Thyroid gland (tissue), 4 donors: ENCODE results near the gene PSRC1. TPM values are rescaled to one million over a fixed set of nuclear protein-coding genes. Genes with fewer than 3 reads are reported as not detected.

Experiments
- DNase-seq, 2 donors: peaks; one replicate each; pipeline ENCODE4 v3.0.0-alpha.2; 2019
- H3K27ac ChIP-seq, 3 donors: fragments of 200-600 bp; sonication (generic); 1 replicate in 2 of 3; 2 replicates in 1 of 3; pipeline ENCODE4 v1.5.1; 2016 to 2019; ENCODE audit warnings: mild to moderate bottlenecking in 1 of 3, moderate library complexity in 1 of 3
- H3K27me3 ChIP-seq: fragments of 200-600 bp; sonication (generic); one replicate; pipeline ENCODE4 v1.5.1; 2019
- H3K36me3 ChIP-seq, 2 donors: fragments of 200-600 bp; sonication (generic); one replicate each; pipeline ENCODE4 v1.5.1; 2016 to 2019
- H3K4me1 ChIP-seq, 2 donors: fragments of 200-600 bp; sonication (generic); one replicate each; pipeline ENCODE4 v1.5.1; 2017 to 2019
- H3K4me3 ChIP-seq, 3 donors: fragments of 200-600 bp; sonication (generic); replicated peaks in 1 of 3; 1 replicate in 2 of 3; 2 replicates in 1 of 3; pipeline ENCODE4 v1.5.1; 2016; ENCODE audit warnings: mild to moderate bottlenecking in 1 of 3
- H3K9me3 ChIP-seq: fragments of 200-600 bp; sonication (generic); one replicate; pipeline ENCODE4 v1.5.1; 2017
- POLR2A ChIP-seq, 2 donors: fragments of 450-650 bp; IDR thresholded peaks; one replicate each; pipeline ENCODE4 v1.6.1; 2017; ENCODE audit warnings: antibody characterized with exemption in 2 of 2, mild to moderate bottlenecking in 2 of 2, moderate library complexity in 1 of 2
- WGBS, 2 donors: methylation state at CpG; one replicate each; pipeline ENCODE4 v1.1.5; 2017; 5-methylcytosine and 5-hydroxymethylcytosine counted together
- intact Hi-C: fragments of 100-400 bp; cut with DNase I; formaldehyde crosslinking; loops from one replicate; pipeline ENCODE4 v1.15.1; 2023
- total RNA-seq, 4 donors: library from RNA; depleted of rRNA; stranded (reverse); fragments of >200 nt; gene quantifications; one replicate each; pipeline ENCODE4 v1.2.3, GENCODE V29; 2016
- TF ChIP-seq, protein P1 (sequence below), 6 experiments: fragments of 200-600 bp in 3 of 6; fragments of 450-650 bp in 3 of 6; sonication (generic) in 3 of 6; IDR thresholded peaks; one replicate each; pipeline ENCODE4 v1.5.1; 2016 to 2019; ENCODE audit warnings: antibody characterized with exemption in 6 of 6, mild to moderate bottlenecking in 2 of 6, inconsistent platforms in 1 of 6, moderate library complexity in 1 of 6

Gene PSRC1
- total RNA-seq, 4 donors from 2014 or later, result 1.0 to 4.0 (median 2.2) TPM

DNA sequence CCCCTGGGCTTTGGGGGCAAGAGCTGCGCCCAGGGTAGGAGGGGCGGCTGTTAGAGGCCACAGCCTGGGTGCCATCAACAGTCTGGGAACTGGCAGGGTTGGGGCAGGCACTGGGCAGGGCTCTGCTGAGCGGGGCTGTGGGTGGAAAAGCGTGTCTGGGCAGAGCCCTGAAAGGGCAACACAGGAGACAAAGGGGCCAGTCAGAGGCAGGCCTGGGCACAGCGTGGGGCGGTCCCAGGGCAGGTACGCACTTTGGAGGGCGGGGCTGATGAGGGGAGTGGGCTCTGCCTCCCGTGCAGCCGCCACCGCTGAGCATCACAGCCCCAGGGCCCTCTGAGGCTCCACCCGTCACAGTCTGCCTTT lies 19.7 kb downstream of the PSRC1 start:
- TF ChIP-seq POLR2A (IDR thresholded peaks at IDR 0.05), result no peak
- TF ChIP-seq, protein P1, sequence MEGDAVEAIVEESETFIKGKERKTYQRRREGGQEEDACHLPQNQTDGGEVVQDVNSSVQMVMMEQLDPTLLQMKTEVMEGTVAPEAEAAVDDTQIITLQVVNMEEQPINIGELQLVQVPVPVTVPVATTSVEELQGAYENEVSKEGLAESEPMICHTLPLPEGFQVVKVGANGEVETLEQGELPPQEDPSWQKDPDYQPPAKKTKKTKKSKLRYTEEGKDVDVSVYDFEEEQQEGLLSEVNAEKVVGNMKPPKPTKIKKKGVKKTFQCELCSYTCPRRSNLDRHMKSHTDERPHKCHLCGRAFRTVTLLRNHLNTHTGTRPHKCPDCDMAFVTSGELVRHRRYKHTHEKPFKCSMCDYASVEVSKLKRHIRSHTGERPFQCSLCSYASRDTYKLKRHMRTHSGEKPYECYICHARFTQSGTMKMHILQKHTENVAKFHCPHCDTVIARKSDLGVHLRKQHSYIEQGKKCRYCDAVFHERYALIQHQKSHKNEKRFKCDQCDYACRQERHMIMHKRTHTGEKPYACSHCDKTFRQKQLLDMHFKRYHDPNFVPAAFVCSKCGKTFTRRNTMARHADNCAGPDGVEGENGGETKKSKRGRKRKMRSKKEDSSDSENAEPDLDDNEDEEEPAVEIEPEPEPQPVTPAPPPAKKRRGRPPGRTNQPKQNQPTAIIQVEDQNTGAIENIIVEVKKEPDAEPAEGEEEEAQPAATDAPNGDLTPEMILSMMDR (IDR thresholded peaks at IDR 0.05), result no peak
- H3K9me3 ChIP-seq, result no peaks in the 10 kb centered on the region
- 88 to 91% methylated on average over 10 to 12 of the region's 12 CpGs for WGBS, 2 donors
- DNase-seq, result no peak
- no peak overlapping the region for H3K27ac ChIP-seq
- H3K36me3 ChIP-seq, result peaks cover 25 to 29% of the 10 kb centered on the region in 2 donors
- H3K27me3 ChIP-seq, result no peaks in the 10 kb centered on the region
- no peak overlapping the region for H3K4me3 ChIP-seq
- no peaks in the 10 kb centered on the region for H3K4me1 ChIP-seq
- intact Hi-C loops, result loop anchor here (5.0 to 10.0 kb wide), 2 partner anchors 61 to 272 kb away; partner anchors contain the start of gene GPR61

DNA sequence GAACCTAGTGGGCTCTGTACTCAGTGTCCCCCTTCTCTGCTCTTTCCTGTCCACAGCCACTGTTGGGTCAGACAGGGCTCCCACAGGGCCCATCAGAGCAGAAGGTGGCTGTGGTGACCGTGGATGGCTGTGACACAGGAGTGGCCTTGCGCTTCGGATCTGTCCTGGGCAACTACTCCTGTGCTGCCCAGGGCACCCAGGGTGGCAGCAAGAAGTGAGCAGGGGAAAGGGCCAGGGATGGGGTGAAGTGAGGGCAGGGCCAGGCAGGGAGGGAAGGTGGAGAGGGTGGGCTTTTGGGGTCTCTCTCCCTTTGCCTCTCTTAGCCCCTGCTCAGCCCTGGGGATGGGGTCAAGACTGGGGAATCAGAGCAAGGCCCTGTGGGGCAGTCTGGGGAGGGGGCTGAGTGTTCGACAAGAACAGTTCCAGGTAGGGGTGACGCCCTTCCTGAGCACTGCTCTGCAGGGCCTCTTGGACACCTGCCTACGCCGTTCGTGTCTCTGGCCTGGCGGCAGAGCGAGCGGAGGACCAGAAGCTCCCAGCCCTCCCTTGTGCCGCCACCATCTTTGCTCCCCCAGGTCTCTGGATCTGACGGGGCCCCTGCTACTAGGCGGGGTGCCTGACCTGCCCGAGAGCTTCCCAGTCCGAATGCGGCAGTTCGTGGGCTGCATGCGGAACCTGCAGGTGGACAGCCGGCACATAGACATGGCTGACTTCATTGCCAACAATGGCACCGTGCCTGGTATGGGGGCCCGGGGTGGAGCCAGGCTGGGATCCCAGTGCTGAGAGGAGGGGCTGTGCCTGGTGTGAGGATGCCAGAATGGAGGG lies 20.5 kb downstream of the PSRC1 start:
- Histone ChIP-seq H3K9me3 (no peaks in the 10 kb centered on the region), H3K36me3 (peaks cover 20 to 29% of the 10 kb centered on the region in 2 donors), H3K27me3 (no peaks in the 10 kb centered on the region), H3K27ac (no peak overlapping the region), H3K4me3 (no peak overlapping the region), H3K4me1 (peaks cover 0 to 4% of the 10 kb centered on the region in 2 donors)
- 89% methylated on average over 13 to 22 of the region's 22 CpGs for WGBS, 2 donors
- no peak for TF ChIP-seq POLR2A (IDR thresholded peaks at IDR 0.05)
- TF ChIP-seq, protein P1 (IDR thresholded peaks at IDR 0.05), result no peak
- intact Hi-C loops, result loop anchor here (5.0 to 10.0 kb wide), 2 partner anchors 60 to 272 kb away; partner anchors contain the start of gene GPR61
- DNase-seq, result no peak

DNA sequence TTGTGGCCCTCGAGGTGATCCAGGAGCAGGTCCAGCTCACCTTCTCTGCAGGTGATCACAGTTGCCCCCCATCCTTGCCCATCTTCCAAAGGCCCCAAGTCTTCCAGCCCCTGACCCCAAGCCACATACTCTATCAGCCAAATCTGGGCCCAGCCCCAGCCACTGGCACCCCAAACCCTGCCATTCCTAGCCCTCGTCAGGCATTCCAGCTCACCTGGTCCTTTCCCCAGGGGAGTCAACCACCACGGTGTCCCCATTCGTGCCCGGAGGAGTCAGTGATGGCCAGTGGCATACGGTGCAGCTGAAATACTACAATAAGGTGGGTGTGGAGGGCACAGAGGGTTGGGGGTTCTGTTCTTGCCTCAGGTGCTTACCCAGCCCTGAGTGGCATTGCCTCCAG lies 21.4 kb downstream of the PSRC1 start:
- H3K27ac ChIP-seq, result no peak overlapping the region
- TF ChIP-seq, protein P1 (IDR thresholded peaks at IDR 0.05), result no peak
- no peak for TF ChIP-seq POLR2A (IDR thresholded peaks at IDR 0.05)
- intact Hi-C loops, result loop anchor here (5.0 to 10.0 kb wide), 2 partner anchors 59 to 273 kb away; partner anchors contain the start of gene GPR61
- no peaks in the 10 kb centered on the region for H3K27me3 ChIP-seq
- WGBS, 2 donors, result 84 to 89% methylated on average over 6 of the region's 6 CpGs
- DNase-seq, result no peak
- H3K36me3 ChIP-seq, result peaks cover 18 to 29% of the 10 kb centered on the region in 2 donors
- H3K4me1 ChIP-seq, result peaks cover 0 to 10% of the 10 kb centered on the region in 2 donors
- no peaks in the 10 kb centered on the region for H3K9me3 ChIP-seq
- H3K4me3 ChIP-seq, result no peak overlapping the region

DNA sequence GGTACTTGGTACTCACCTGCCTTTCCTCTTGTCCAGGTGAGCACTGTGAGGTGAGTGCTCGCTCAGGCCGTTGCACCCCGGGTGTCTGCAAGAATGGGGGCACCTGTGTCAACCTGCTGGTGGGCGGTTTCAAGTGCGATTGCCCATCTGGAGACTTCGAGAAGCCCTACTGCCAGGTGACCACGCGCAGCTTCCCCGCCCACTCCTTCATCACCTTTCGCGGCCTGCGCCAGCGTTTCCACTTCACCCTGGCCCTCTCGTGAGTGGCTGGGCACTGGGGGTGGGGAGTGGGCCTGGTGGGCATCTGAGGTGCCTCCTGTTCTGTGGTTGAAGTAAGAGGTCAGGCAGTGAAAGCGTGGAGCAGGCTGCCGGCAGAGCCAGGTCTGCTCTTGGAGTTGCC lies 21.9 kb downstream of the PSRC1 start:
- H3K9me3 ChIP-seq, result no peaks in the 10 kb centered on the region
- intact Hi-C loops, result loop anchor here (5.0 to 10.0 kb wide), 2 partner anchors 59 to 274 kb away; partner anchors contain the start of gene GPR61
- TF ChIP-seq, protein P1 (IDR thresholded peaks at IDR 0.05), result no peak
- no peak for TF ChIP-seq POLR2A (IDR thresholded peaks at IDR 0.05)
- H3K4me1 ChIP-seq, result peaks cover 2 to 16% of the 10 kb centered on the region in 2 donors
- no peak overlapping the region for H3K4me3 ChIP-seq
- DNase-seq, result no peak
- no peak overlapping the region for H3K27ac ChIP-seq
- WGBS, 2 donors, result 94 to 95% methylated on average over 16 of the region's 16 CpGs
- H3K36me3 ChIP-seq, result peaks cover 18 to 27% of the 10 kb centered on the region in 2 donors
- no peaks in the 10 kb centered on the region for H3K27me3 ChIP-seq
